H1 (cell line): ENCODE measurements around the gene CMTM1.

ENCODE experiments used
- CREB1 ChIP-seq: IDR thresholded peaks from 2 replicates; pipeline ENCODE4 v1.6.1; 2012; ENCODE audit warnings: inconsistent platforms
- CTCF ChIP-seq, 3 experiments: IDR thresholded peaks; 1 replicate in 2 of 3; 2 replicates in 1 of 3; pipeline versions ENCODE4 v1.5.1 to v1.6.1; 2011; ENCODE audit warnings: low read length in 3 of 3, mild to moderate bottlenecking in 3 of 3, inconsistent platforms in 2 of 3, low read depth in 1 of 3, moderate library complexity in 1 of 3; ENCODE audit not compliant: insufficient read depth in 1 of 3; ENCODE audit errors: control extremely low read depth in 1 of 3
- EGR1 ChIP-seq: IDR thresholded peaks from 2 replicates; pipeline ENCODE4 v1.6.1; 2011; ENCODE audit warnings: low read depth, low read length, borderline replicate concordance
- EZH2 ChIP-seq: fragments of 200-600 bp; sonication (generic); IDR thresholded peaks from 2 replicates; pipeline ENCODE4 v1.7.1; 2012; ENCODE audit warnings: low read depth, mild to moderate bottlenecking, moderate library complexity, low read length, inconsistent platforms; ENCODE audit not compliant: severe bottlenecking
- HDAC2 ChIP-seq, 2 experiments: fragments of 300-600 bp in 1 of 2; sonication (generic) in 1 of 2; IDR thresholded peaks; 2 replicates each; pipeline ENCODE4 v1.6.1; 2011 to 2012; ENCODE audit warnings: low read depth in 2 of 2, low read length in 2 of 2, mild to moderate bottlenecking in 2 of 2, moderate library complexity in 2 of 2, borderline replicate concordance in 1 of 2, inconsistent platforms in 1 of 2
- HDAC6 ChIP-seq: IDR thresholded peaks from one replicate; pipeline ENCODE4 v1.7.1; 2012; ENCODE audit warnings: low read depth, mild to moderate bottlenecking, inconsistent platforms, low read length, moderate library complexity
- KDM1A ChIP-seq: fragments of 200-600, 300-600 bp; sonication (generic); IDR thresholded peaks from 2 replicates; pipeline ENCODE4 v1.7.1; 2016; ENCODE audit warnings: mild to moderate bottlenecking, low read length, borderline replicate concordance
- NRF1 ChIP-seq: IDR thresholded peaks from 2 replicates; pipeline ENCODE4 v1.6.1; 2011; ENCODE audit warnings: mild to moderate bottlenecking, low read depth, low read length, improper control_type of control experiment
- RAD21 ChIP-seq, 2 experiments: IDR thresholded peaks in 1 of 2; conservative IDR thresholded peaks in 1 of 2; 2 replicates each; pipeline ENCODE4 v1.6.1; 2011; ENCODE audit warnings: low read depth in 2 of 2, low read length in 2 of 2, improper control_type of control experiment in 1 of 2, inconsistent platforms in 1 of 2, mild to moderate bottlenecking in 1 of 2, moderate library complexity in 1 of 2
- SP1 ChIP-seq: IDR thresholded peaks from 2 replicates; pipeline ENCODE4 v1.6.1; 2011; ENCODE audit warnings: low read depth, low read length
- TCF12 ChIP-seq: IDR thresholded peaks from 2 replicates; pipeline ENCODE4 v1.6.1; 2011; ENCODE audit warnings: low read depth, mild to moderate bottlenecking, low read length
- TF ChIP-seq, protein P1 (sequence below): IDR thresholded peaks from 2 replicates; pipeline ENCODE4 v1.6.1; 2012; ENCODE audit warnings: low read length, inconsistent platforms

DNA sequence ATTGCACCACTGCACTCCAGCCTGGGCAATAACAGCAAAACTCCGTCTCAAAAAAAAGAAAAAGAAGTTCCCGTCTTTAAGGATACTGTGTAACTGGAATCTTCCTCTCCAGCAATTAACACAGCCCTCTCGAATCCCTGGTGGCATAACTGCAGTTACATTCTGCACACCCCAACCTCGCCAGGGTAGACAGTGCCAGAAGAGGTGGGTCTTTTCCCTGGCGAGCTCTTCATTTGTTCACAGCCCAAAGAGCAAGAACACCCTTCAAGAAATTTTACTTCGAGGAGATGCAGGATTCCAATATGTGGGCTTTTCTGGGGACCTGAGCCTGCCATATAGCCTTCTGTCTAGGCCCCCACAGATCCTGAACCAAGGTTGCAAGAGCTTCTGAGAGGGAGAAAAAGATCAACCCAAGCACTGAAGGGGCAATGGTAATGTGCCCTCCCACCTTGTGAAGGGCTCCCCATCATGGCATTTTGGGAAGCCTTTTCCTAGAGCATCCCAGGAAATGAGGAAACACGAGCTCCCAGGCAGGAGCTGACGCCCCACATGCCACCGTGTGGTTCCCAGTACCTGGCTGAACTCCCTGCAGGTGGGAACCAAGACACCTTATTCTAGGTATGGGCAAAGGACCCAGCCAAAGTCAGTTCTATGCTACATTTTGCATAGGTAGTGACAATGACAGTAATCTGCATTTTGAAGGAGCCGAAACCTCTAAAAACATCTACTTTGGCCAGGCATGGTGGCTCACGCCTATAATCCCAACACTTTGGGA, 43.2 kb upstream of the CMTM1 start:
- TF ChIP-seq, protein P1, sequence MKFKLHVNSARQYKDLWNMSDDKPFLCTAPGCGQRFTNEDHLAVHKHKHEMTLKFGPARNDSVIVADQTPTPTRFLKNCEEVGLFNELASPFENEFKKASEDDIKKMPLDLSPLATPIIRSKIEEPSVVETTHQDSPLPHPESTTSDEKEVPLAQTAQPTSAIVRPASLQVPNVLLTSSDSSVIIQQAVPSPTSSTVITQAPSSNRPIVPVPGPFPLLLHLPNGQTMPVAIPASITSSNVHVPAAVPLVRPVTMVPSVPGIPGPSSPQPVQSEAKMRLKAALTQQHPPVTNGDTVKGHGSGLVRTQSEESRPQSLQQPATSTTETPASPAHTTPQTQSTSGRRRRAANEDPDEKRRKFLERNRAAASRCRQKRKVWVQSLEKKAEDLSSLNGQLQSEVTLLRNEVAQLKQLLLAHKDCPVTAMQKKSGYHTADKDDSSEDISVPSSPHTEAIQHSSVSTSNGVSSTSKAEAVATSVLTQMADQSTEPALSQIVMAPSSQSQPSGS, result no peak
- TF ChIP-seq CTCF (IDR thresholded peaks at IDR 0.05; ENCODE audit: control extremely low read depth in 1 of 3, insufficient read depth in 1 of 3, low read depth in 1 of 3, low read length in 3 of 3) (no peak), HDAC6 (no peak), NRF1 (no peak), SP1 (no peak), TCF12 (no peak), EGR1 (no peak), HDAC2 (IDR thresholded peaks at IDR 0.05; ENCODE audit: borderline replicate concordance in 1 of 2, low read depth in 2 of 2, low read length in 2 of 2) (no peak), RAD21 (IDR thresholded peaks at IDR 0.05 in 1 of 2, conservative IDR thresholded peaks at IDR 0.05 in 1 of 2; ENCODE audit: low read depth in 2 of 2, low read length in 2 of 2) (no peak), KDM1A (no peak), EZH2 (no peak), CREB1 (no peak)
